PC-9 (cell line): ENCODE data around the gene C14orf39. TPM values are rescaled to one million over a fixed set of nuclear protein-coding genes. Genes with fewer than 3 reads are reported as not detected.

Source experiments
- BruUV-seq: library from RNA; stranded (reverse); fragments of 400-500 nt; replicated peaks from 2 replicates; lab custom pipeline; 2021; lab: Mats Ljungman, UMichigan
- CTCF ChIA-PET: fragments of 300-600 bp; sonication (Branson Sonifier 250); formaldehyde crosslinking; loops from one replicate; lab custom pipeline; 2022; ENCODE audit warnings: antibody characterized with exemption; lab: Charles Lee
- POLR2A ChIA-PET: fragments of 300-600 bp; sonication (Branson Sonifier 250); formaldehyde crosslinking; loops from one replicate; lab custom pipeline; 2022; ENCODE audit warnings: antibody characterized with exemption; ENCODE audit not compliant: unreplicated experiment; lab: Charles Lee
- DNase-seq, 2 experiments: peaks; one replicate each; pipeline versions ENCODE4 v3.0.0 to v3.0.0-alpha.2; 2015 to 2022; ENCODE audit warnings: mixed read lengths in 1 of 2
- H2AFZ ChIP-seq: fragments of 200-600 bp; sonication (generic); 2 replicates; pipeline ENCODE4 v1.8.1; 2017; ENCODE audit warnings: antibody characterized with exemption
- H3F3A ChIP-seq: fragments of 200-600 bp; sonication (generic); 2 replicates; pipeline ENCODE4 v1.8.1; 2017; ENCODE audit warnings: antibody characterized with exemption, mild to moderate bottlenecking, low read depth; ENCODE audit not compliant: insufficient read depth
- H3K27ac ChIP-seq: fragments of 200-600 bp; sonication (generic); 2 replicates; pipeline ENCODE4 v1.6.1; 2016; ENCODE audit warnings: mixed run types
- H3K27me3 ChIP-seq: fragments of 200-600 bp; sonication (generic); 2 replicates; pipeline ENCODE4 v1.6.1; 2016; ENCODE audit warnings: low read depth, mixed run types; ENCODE audit not compliant: insufficient read depth
- H3K36me3 ChIP-seq: fragments of 200-600 bp; sonication (generic); 2 replicates; pipeline ENCODE4 v1.6.1; 2016; ENCODE audit warnings: low read depth, mixed run types
- H3K4me1 ChIP-seq: fragments of 200-600 bp; sonication (generic); replicated peaks from 2 replicates; pipeline ENCODE4 v1.6.1; 2016; ENCODE audit warnings: mixed run types; ENCODE audit not compliant: insufficient read depth
- H3K4me2 ChIP-seq: fragments of 200-600 bp; sonication (generic); 2 replicates; pipeline ENCODE4 v1.6.1; 2017; ENCODE audit warnings: mixed run types
- H3K4me3 ChIP-seq: fragments of 200-600 bp; sonication (generic); 2 replicates; pipeline ENCODE4 v1.6.1; 2016; ENCODE audit warnings: mixed run types
- H3K79me2 ChIP-seq: fragments of 200-600 bp; sonication (generic); 2 replicates; pipeline ENCODE4 v1.6.1; 2017; ENCODE audit warnings: low read depth, mixed run types
- H3K9me2 ChIP-seq: fragments of 200-600 bp; sonication (generic); 2 replicates; pipeline ENCODE4 v1.8.1; 2017; ENCODE audit warnings: mild to moderate bottlenecking; ENCODE audit not compliant: insufficient read depth
- H3K9me3 ChIP-seq: fragments of 200-600 bp; sonication (generic); 2 replicates; pipeline ENCODE4 v1.8.1; 2016; ENCODE audit warnings: low read depth; ENCODE audit not compliant: insufficient read depth
- H4K20me1 ChIP-seq: fragments of 200-600 bp; sonication (generic); 2 replicates; pipeline ENCODE4 v1.8.1; 2017; ENCODE audit not compliant: insufficient read depth
- CTCF ChIP-seq: fragments of 200-600 bp; sonication (generic); conservative IDR thresholded peaks from 2 replicates; pipeline ENCODE4 v1.6.1; 2017; ENCODE audit warnings: mixed run types, antibody characterized with exemption, mild to moderate bottlenecking, moderate library complexity
- EZH2 ChIP-seq: fragments of 200-600 bp; sonication (generic); IDR thresholded peaks from 2 replicates; pipeline ENCODE4 v1.8.0; 2017; ENCODE audit warnings: antibody characterized with exemption, low read depth
- intact Hi-C: fragments of 100-400 bp; cut with micrococcal nuclease; formaldehyde crosslinking; loops from one replicate; pipeline ENCODE4 v1.10.0; 2022; ENCODE audit not compliant: unreplicated experiment
- total RNA-seq: library from RNA; stranded (reverse); gene quantifications from 2 replicates; pipeline ENCODE4 v1.2.3, GENCODE V29; 2021

C14orf39 gene
- total RNA-seq, 1 experiment from 2014 or later, result not detected

GRCh38 chr14:60506985-60507829 lies 21.3 kb upstream of the C14orf39 start:
- intact Hi-C loops, result no loop called here
- H3K9me2 ChIP-seq, result no peaks in the 10 kb centered on the region
- ChIA-PET CTCF (interaction anchor here (0.6 kb wide), 1 partner anchor 724 kb away, joined by 8 read pairs; no protein-coding TSS in a partner anchor), POLR2A (interaction anchor here (0.6 kb wide), 1 partner anchor 716 kb away, joined by 4 read pairs; no protein-coding TSS in a partner anchor)
- no peak overlapping the region for H2AFZ ChIP-seq
- H3K36me3 ChIP-seq, result no peaks in the 10 kb centered on the region
- H3K27ac ChIP-seq, result no peak overlapping the region
- no peak for DNase-seq
- H3K4me3 ChIP-seq, result no peak overlapping the region
- H3K4me2 ChIP-seq, result no peak overlapping the region
- peaks cover 12% of the 10 kb centered on the region for H3K27me3 ChIP-seq
- H3K9me3 ChIP-seq, result no peaks in the 10 kb centered on the region
- no peaks in the 10 kb centered on the region for H4K20me1 ChIP-seq
- no peak for TF ChIP-seq EZH2
- no peak for TF ChIP-seq CTCF
- no TSS peak for BruUV-seq
- H3K4me1 ChIP-seq, result no peaks in the 10 kb centered on the region
- H3K79me2 ChIP-seq, result no peaks in the 10 kb centered on the region
- H3F3A ChIP-seq, result no peaks in the 10 kb centered on the region

- CTCF ChIA-PET, result interaction anchor here (0.6 kb wide), 1 partner anchor 725 kb away, joined by 8 read pairs; no protein-coding TSS in a partner anchor
- Histone ChIP-seq H3K79me2 (no peaks in the 10 kb centered on the region), H3K27ac (no peak overlapping the region), H3K9me2 (no peaks in the 10 kb centered on the region), H4K20me1 (no peaks in the 10 kb centered on the region), H3K9me3 (no peaks in the 10 kb centered on the region), H3F3A (no peaks in the 10 kb centered on the region), H3K4me1 (no peaks in the 10 kb centered on the region), H3K4me2 (no peak overlapping the region), H2AFZ (no peak overlapping the region), H3K27me3 (peaks cover 12% of the 10 kb centered on the region), H3K4me3 (no peak overlapping the region), H3K36me3 (no peaks in the 10 kb centered on the region)
- no peak for DNase-seq
- POLR2A ChIA-PET, result no interaction called here
- no TSS peak for BruUV-seq
- TF ChIP-seq CTCF, result no peak
- TF ChIP-seq EZH2, result no peak
- intact Hi-C loops, result no loop called here
Observed at GRCh38 chr14:60506462-60506984, 20.7 kb upstream of the C14orf39 start.

GRCh38 chr14:60506010-60506409 lies 20.1 kb upstream of the C14orf39 start:
- POLR2A ChIA-PET, result no interaction called here
- Histone ChIP-seq H3K27me3 (peaks cover 12% of the 10 kb centered on the region), H3K27ac (no peak overlapping the region)

More at GRCh38 chr14:60506010-60506409, 20.1 kb upstream of the C14orf39 start:
- H4K20me1 ChIP-seq, result no peaks in the 10 kb centered on the region
- no peak overlapping the region for H3K4me2 ChIP-seq
- intact Hi-C loops, result no loop called here
- BruUV-seq, result no TSS peak
- CTCF ChIA-PET, result no interaction called here
- H3K4me1 ChIP-seq, result no peaks in the 10 kb centered on the region
- DNase-seq, result no peak
- H2AFZ ChIP-seq, result no peak overlapping the region
- H3K9me3 ChIP-seq, result no peaks in the 10 kb centered on the region
- H3K36me3 ChIP-seq, result no peaks in the 10 kb centered on the region
- H3F3A ChIP-seq, result no peaks in the 10 kb centered on the region
- H3K79me2 ChIP-seq, result no peaks in the 10 kb centered on the region
- no peaks in the 10 kb centered on the region for H3K9me2 ChIP-seq
- TF ChIP-seq CTCF, result no peak
- TF ChIP-seq EZH2, result no peak
- no peak overlapping the region for H3K4me3 ChIP-seq
